K562 (cell line): Measurements from ENCODE around the gene PDIA5. TPM values are rescaled to one million over a fixed set of nuclear protein-coding genes. Genes with fewer than 3 reads are reported as not detected.
A peak's percentile ranks its signal among the peaks of the same experiment; 100 is the strongest.

Source experiments
- C11orf30 ChIP-seq: fragments of 450-650 bp; IDR thresholded peaks from 2 replicates; pipeline ENCODE4 v1.6.1; 2016; ENCODE audit warnings: low read depth, mild to moderate bottlenecking
- CREM ChIP-seq: IDR thresholded peaks from 2 replicates; pipeline ENCODE4 v1.6.1; 2014; ENCODE audit warnings: antibody characterized with exemption, low read depth
- EHMT2 ChIP-seq: fragments of 450-650 bp; IDR thresholded peaks from 2 replicates; pipeline ENCODE4 v1.6.1; 2018; ENCODE audit warnings: antibody characterized with exemption
- FOXP1 ChIP-seq: sonication (generic); formaldehyde crosslinking; IDR thresholded peaks from 2 replicates; pipeline ENCODE4 v1.8.0; 2022; ENCODE audit warnings: mild to moderate bottlenecking, missing genetic modification reagents
- GATA2 ChIP-seq: sonication (generic); formaldehyde crosslinking; IDR thresholded peaks from 2 replicates; pipeline ENCODE4 v1.4.0; 2020; ENCODE audit warnings: mild to moderate bottlenecking, missing genetic modification reagents
- KDM4B ChIP-seq, 2 experiments: fragments of 450-650 bp in 1 of 2; sonication (generic) in 1 of 2; IDR thresholded peaks; 2 replicates each; pipeline ENCODE4 v1.6.1; 2016 to 2017; ENCODE audit warnings: borderline replicate concordance in 2 of 2, antibody characterized with exemption in 1 of 2, low read depth in 1 of 2, mild to moderate bottlenecking in 1 of 2
- KLF10 ChIP-seq: fragments of 250-450 bp; sonication (Bioruptor Pico); IDR thresholded peaks from 2 replicates; pipeline ENCODE4 v1.6.1; 2021; ENCODE audit warnings: matching md5 sums
- MTA3 ChIP-seq: fragments of 450-650 bp; formaldehyde crosslinking; IDR thresholded peaks from 2 replicates; pipeline ENCODE4 v1.6.1; 2017; ENCODE audit warnings: mild to moderate bottlenecking, borderline replicate concordance
- MYNN ChIP-seq, 2 experiments: sonication (generic); formaldehyde crosslinking in 1 of 2; IDR thresholded peaks; 2 replicates each; pipeline versions ENCODE4 v1.5.0 to v1.6.1; 2016 to 2020; ENCODE audit warnings: antibody characterized with exemption in 1 of 2, missing genetic modification reagents in 1 of 2
- NEUROD1 ChIP-seq: fragments of 150-350 bp; IDR thresholded peaks from 2 replicates; pipeline ENCODE4 v1.6.1; 2014; ENCODE audit warnings: borderline replicate concordance, low read length, low read depth; ENCODE audit not compliant: partially characterized antibody
- POLR3A ChIP-seq: IDR thresholded peaks from 2 replicates; pipeline ENCODE4 v1.6.1; 2011; ENCODE audit warnings: borderline replicate concordance, mild to moderate bottlenecking, moderate library complexity; ENCODE audit not compliant: insufficient read length, insufficient read depth; ENCODE audit errors: extremely low read depth
- RCOR1 ChIP-seq, 2 experiments: IDR thresholded peaks; 2 replicates each; pipeline ENCODE4 v1.6.1; 2012; ENCODE audit warnings: low read depth in 2 of 2, low read length in 2 of 2, borderline replicate concordance in 1 of 2, improper control_type of control experiment in 1 of 2
- STAG1 ChIP-seq: sonication (generic); formaldehyde crosslinking; IDR thresholded peaks from 2 replicates; pipeline ENCODE4 v1.5.0; 2020; ENCODE audit warnings: missing genetic modification reagents, borderline replicate concordance
- ZNF766 ChIP-seq: fragments of 200-800 bp; sonication (Bioruptor generic); conservative IDR thresholded peaks from 2 replicates; pipeline ENCODE4 v1.6.1; 2016; ENCODE audit warnings: missing genetic modification characterization, missing compliant biosample characterization
- polyA plus RNA-seq, 8 experiments: library from polyadenylated mRNA; depleted of rRNA in 4 of 8; stranded (reverse) in 5 of 8; unstranded in 3 of 8; fragments of >200 nt; fragmentation: Nextera tagmentation in 2 of 8; fragmentation: Illumina TruSeq in 1 of 8; extraction: Ambion mirVana in 2 of 8; extraction: Trizol in 1 of 8; gene quantifications; 2 replicates each; pipeline versions ENCODE4 v1.2.1 to v1.2.3, GENCODE V29; 2011 to 2014; ENCODE audit warnings: inconsistent platforms in 1 of 8, missing spikeins in 1 of 8
- total RNA-seq, 7 experiments: library from RNA; depleted of rRNA in 6 of 7; stranded (reverse); fragments of >200 nt in 6 of 7; fragmentation: Illumina TruSeq in 2 of 7; extraction: Trizol in 2 of 7; gene quantifications; 2 replicates each; pipeline versions ENCODE4 v1.2.1 to v1.2.3, GENCODE V29; 2011 to 2021; ENCODE audit warnings: low replicate concordance in 1 of 7
- TF ChIP-seq, protein P1 (sequence below), 2 experiments: IDR thresholded peaks in 1 of 2; conservative IDR thresholded peaks in 1 of 2; 2 replicates each; pipeline ENCODE4 v1.6.1; 2016; ENCODE audit warnings: low read depth in 2 of 2, mild to moderate bottlenecking in 1 of 2, missing compliant biosample characterization in 1 of 2, missing genetic modification characterization in 1 of 2, moderate library complexity in 1 of 2
- TF ChIP-seq, protein P2 (sequence below): fragments of 450-650 bp; IDR thresholded peaks from 2 replicates; pipeline ENCODE4 v1.6.1; 2017; ENCODE audit warnings: antibody characterized with exemption, mild to moderate bottlenecking
- TF ChIP-seq, protein P3 (sequence below): fragments of 250-450 bp; sonication (Bioruptor Pico); IDR thresholded peaks from 2 replicates; pipeline ENCODE4 v1.8.0; 2022; ENCODE audit warnings: moderate library complexity, mild to moderate bottlenecking, inconsistent platforms

The PDIA5 gene
- total and polyA plus RNA-seq, 9 of the 15 experiments (the other 6 are each of a cell fraction or from before 2014, with no cell fraction given): 3.4 to 31.8 (median 19.6) TPM

DNA sequence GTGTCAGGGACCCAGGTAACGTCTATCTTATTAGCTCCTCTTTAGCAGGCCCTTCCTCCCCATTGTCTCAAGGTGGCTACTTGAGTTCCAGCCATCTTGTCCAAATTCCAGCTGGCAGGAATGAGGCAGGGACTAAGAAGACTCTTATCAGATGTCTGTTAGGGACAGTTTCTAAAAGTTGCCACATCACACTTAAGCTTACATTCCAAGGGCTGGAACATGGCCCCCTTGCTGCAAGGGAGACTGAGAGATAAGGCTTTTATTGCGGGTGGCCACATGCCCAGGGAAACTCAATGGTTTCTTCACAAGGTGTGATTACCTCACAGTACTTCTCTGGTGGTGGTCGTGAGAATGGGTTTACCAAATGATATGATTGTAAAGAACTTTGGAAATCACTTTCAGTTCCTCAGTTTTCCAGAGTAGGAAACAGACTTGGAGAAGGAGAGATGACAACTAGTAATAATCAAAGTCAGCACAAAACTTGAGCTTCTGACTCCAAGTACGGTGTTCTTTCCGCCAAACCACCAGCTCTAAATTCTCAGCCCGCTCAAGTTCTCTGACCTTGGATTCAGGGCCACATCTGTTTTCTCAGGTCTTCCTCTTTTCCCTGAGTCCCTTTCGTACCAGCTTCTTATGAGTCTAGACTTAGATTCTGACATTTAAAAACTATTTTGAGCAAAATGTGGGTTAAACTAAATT lies 14.2 kb downstream of the PDIA5 start (continued):
- TF ChIP-seq, protein P1, sequence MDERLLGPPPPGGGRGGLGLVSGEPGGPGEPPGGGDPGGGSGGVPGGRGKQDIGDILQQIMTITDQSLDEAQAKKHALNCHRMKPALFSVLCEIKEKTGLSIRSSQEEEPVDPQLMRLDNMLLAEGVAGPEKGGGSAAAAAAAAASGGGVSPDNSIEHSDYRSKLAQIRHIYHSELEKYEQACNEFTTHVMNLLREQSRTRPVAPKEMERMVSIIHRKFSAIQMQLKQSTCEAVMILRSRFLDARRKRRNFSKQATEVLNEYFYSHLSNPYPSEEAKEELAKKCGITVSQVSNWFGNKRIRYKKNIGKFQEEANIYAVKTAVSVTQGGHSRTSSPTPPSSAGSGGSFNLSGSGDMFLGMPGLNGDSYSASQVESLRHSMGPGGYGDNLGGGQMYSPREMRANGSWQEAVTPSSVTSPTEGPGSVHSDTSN (CRISPR knock-in tag; IDR thresholded peaks at IDR 0.05; ENCODE audit: low read depth): no peak
- TF ChIP-seq, protein P1 (tag; conservative IDR thresholded peaks at IDR 0.05; ENCODE audit: low read depth): no peak
- no peak for TF ChIP-seq KDM4B (IDR thresholded peaks at IDR 0.05; ENCODE audit: borderline replicate concordance in 2 of 2, low read depth in 1 of 2)
- peak; percentile 60; the same call in 1 of the 2 replicates for TF ChIP-seq MTA3
- TF ChIP-seq, protein P2, sequence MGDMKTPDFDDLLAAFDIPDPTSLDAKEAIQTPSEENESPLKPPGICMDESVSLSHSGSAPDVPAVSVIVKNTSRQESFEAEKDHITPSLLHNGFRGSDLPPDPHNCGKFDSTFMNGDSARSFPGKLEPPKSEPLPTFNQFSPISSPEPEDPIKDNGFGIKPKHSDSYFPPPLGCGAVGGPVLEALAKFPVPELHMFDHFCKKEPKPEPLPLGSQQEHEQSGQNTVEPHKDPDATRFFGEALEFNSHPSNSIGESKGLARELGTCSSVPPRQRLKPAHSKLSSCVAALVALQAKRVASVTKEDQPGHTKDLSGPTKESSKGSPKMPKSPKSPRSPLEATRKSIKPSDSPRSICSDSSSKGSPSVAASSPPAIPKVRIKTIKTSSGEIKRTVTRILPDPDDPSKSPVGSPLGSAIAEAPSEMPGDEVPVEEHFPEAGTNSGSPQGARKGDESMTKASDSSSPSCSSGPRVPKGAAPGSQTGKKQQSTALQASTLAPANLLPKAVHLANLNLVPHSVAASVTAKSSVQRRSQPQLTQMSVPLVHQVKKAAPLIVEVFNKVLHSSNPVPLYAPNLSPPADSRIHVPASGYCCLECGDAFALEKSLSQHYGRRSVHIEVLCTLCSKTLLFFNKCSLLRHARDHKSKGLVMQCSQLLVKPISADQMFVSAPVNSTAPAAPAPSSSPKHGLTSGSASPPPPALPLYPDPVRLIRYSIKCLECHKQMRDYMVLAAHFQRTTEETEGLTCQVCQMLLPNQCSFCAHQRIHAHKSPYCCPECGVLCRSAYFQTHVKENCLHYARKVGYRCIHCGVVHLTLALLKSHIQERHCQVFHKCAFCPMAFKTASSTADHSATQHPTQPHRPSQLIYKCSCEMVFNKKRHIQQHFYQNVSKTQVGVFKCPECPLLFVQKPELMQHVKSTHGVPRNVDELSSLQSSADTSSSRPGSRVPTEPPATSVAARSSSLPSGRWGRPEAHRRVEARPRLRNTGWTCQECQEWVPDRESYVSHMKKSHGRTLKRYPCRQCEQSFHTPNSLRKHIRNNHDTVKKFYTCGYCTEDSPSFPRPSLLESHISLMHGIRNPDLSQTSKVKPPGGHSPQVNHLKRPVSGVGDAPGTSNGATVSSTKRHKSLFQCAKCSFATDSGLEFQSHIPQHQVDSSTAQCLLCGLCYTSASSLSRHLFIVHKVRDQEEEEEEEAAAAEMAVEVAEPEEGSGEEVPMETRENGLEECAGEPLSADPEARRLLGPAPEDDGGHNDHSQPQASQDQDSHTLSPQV: peak; percentile 85
- TF ChIP-seq STAG1 (CRISPR knock-in tag): no peak
- TF ChIP-seq ZNF766 (CRISPR knock-in tag): peak; percentile 81
- TF ChIP-seq EHMT2: peak; percentile 69; the same call in 1 of the 2 replicates
- peak; percentile 44 for TF ChIP-seq NEUROD1
- TF ChIP-seq C11orf30: peak; percentile 80
- TF ChIP-seq, protein P3, sequence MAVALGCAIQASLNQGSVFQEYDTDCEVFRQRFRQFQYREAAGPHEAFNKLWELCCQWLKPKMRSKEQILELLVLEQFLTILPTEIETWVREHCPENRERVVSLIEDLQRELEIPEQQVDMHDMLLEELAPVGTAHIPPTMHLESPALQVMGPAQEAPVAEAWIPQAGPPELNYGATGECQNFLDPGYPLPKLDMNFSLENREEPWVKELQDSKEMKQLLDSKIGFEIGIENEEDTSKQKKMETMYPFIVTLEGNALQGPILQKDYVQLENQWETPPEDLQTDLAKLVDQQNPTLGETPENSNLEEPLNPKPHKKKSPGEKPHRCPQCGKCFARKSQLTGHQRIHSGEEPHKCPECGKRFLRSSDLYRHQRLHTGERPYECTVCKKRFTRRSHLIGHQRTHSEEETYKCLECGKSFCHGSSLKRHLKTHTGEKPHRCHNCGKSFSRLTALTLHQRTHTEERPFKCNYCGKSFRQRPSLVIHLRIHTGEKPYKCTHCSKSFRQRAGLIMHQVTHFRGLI (CRISPR knock-in tag): no peak
- TF ChIP-seq MYNN (IDR thresholded peaks at IDR 0.05): peak; percentile 75
- TF ChIP-seq MYNN (CRISPR knock-in tag; IDR thresholded peaks at IDR 0.05): no peak
- no peak for TF ChIP-seq KLF10 (CRISPR knock-in tag)
- TF ChIP-seq POLR3A: no peak
- TF ChIP-seq RCOR1 (IDR thresholded peaks at IDR 0.05; ENCODE audit: borderline replicate concordance in 1 of 2, low read depth in 2 of 2, low read length in 2 of 2): peak in 1 of 2 experiments; percentile 50; a peak in 1 of 4 replicates
- TF ChIP-seq FOXP1 (CRISPR knock-in tag): no peak
- peak; percentile 65 for TF ChIP-seq GATA2 (CRISPR knock-in tag)
- TF ChIP-seq CREM: no peak; the same call in 1 of the 2 replicates
